ENCODE data around the gene EXOC4. TPM values are rescaled to one million over a fixed set of nuclear protein-coding genes. Genes with fewer than 3 reads are reported as not detected.

Gene EXOC4
- total RNA-seq, 4 donors from 2014 or later, result 36.6 to 64.0 (median 57.4) TPM

DNA sequence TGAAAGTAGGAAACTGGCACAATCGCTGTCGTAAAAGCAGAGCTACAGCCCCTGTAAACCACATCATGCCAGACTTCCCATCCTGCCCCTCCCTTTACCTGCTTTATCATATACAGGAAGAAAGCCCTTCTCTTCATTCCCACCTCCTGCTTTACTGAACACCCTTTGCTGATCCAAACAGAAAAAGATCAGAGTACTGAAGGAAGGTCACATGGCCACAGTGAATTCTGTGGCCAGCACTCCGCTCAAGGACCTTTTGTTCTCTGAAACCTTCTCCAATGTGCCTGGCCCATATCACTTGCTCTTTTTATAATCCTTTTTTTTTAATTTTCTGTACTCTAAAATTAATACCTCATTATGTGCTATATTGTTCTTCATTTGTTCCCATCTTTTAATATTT is 765.4 kb downstream of the EXOC4 start:
- intact Hi-C loops (cut with DNase I), result no loop called here
- no peak for TF ChIP-seq EP300 (IDR thresholded peaks at IDR 0.05)
- Histone ChIP-seq H3K4me3 (no peak overlapping the region), H3K27ac (replicated peaks in 1 of 4) (no peak overlapping the region), H3K9me3 (no peaks in the 10 kb centered on the region), H3K4me1 (peaks cover 0 to 15% (median 12%) of the 10 kb centered on the region in 4 donors), H3K36me3 (peaks cover 0 to 3% (median 0%) of the 10 kb centered on the region in 4 donors), H3K27me3 (no peaks in the 10 kb centered on the region)
- 94% methylated on average over 3 of the region's 3 CpGs for WGBS
- DNase-seq (ENCODE audit: extremely low spot score), result no peak

DNA sequence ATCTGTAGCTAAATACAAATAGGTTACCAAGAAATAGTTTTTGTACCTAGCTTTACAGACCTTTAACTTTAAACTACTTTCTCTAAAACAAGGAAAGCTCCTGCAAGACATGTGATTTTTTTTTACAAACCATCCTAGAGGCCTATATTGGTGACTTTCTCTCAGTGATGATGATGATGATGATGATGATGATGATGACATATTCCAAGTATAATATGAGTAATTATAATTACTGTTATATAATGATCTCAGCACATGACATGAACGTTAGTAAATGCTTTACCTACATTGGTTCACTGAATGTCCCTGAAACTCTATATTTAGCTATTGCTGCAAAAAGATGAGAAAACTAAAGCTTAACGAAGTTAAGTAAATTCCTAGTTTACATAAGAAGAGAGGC is 766.4 kb downstream of the EXOC4 start:
- intact Hi-C loops (cut with DNase I), result no loop called here
- TF ChIP-seq POLR2A (IDR thresholded peaks at IDR 0.05; ENCODE audit: low read depth) (no peak), POLR2AphosphoS5 (IDR thresholded peaks at IDR 0.05) (no peak), EP300 (IDR thresholded peaks at IDR 0.05) (no peak)
- TF ChIP-seq, protein P1, sequence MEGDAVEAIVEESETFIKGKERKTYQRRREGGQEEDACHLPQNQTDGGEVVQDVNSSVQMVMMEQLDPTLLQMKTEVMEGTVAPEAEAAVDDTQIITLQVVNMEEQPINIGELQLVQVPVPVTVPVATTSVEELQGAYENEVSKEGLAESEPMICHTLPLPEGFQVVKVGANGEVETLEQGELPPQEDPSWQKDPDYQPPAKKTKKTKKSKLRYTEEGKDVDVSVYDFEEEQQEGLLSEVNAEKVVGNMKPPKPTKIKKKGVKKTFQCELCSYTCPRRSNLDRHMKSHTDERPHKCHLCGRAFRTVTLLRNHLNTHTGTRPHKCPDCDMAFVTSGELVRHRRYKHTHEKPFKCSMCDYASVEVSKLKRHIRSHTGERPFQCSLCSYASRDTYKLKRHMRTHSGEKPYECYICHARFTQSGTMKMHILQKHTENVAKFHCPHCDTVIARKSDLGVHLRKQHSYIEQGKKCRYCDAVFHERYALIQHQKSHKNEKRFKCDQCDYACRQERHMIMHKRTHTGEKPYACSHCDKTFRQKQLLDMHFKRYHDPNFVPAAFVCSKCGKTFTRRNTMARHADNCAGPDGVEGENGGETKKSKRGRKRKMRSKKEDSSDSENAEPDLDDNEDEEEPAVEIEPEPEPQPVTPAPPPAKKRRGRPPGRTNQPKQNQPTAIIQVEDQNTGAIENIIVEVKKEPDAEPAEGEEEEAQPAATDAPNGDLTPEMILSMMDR (IDR thresholded peaks at IDR 0.05), result no peak

DNA sequence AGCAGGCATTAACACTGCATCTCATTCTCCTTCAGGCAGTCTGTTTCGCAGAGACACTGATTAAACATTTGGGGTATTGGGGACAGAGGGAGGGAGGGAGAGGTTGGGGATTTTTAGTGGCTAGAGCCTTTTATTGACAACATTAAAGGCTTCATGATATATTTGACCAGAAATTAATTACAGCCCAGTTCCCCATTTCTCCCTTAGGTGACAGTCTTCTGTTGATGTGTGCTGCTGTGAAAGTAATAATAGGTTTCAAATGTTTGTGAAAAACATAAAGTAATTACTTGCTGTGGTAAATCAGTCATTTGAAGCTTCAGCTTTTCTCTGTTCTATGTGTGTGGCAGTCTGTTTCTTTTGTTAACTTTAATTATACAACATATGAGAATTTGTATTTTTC is 769.0 kb downstream of the EXOC4 start:
- H3K9me3 ChIP-seq, result no peaks in the 10 kb centered on the region
- TF ChIP-seq POLR2A (IDR thresholded peaks at IDR 0.05; ENCODE audit: low read depth) (no peak), EP300 (IDR thresholded peaks at IDR 0.05) (no peak), POLR2AphosphoS5 (IDR thresholded peaks at IDR 0.05) (no peak)
- TF ChIP-seq, protein P1 (IDR thresholded peaks at IDR 0.05), result no peak
- intact Hi-C loops (cut with DNase I), result no loop called here
- no peak overlapping the region for H3K27ac ChIP-seq (replicated peaks in 1 of 4)
- no peak overlapping the region for H3K4me3 ChIP-seq
- no peak for DNase-seq (ENCODE audit: extremely low spot score)
- WGBS, result 100% methylated on average over 1 of the region's 1 CpG
- peaks cover 0 to 3% (median 0%) of the 10 kb centered on the region in 4 donors for H3K36me3 ChIP-seq
- H3K4me1 ChIP-seq, result peaks cover 0 to 23% (median 19%) of the 10 kb centered on the region in 4 donors
- H3K27me3 ChIP-seq, result no peaks in the 10 kb centered on the region

More for the DNA sequence above, 766.4 kb downstream of the EXOC4 start:
- peaks cover 0 to 3% (median 0%) of the 10 kb centered on the region in 4 donors for H3K36me3 ChIP-seq
- WGBS, result 47% methylated on average over 2 of the region's 2 CpGs
- no peaks in the 10 kb centered on the region for H3K27me3 ChIP-seq
- no peaks in the 10 kb centered on the region for H3K9me3 ChIP-seq
- H3K4me1 ChIP-seq, result peaks cover 0 to 16% (median 15%) of the 10 kb centered on the region in 4 donors
- no peak overlapping the region for H3K27ac ChIP-seq (replicated peaks in 1 of 4)
- no peak overlapping the region for H3K4me3 ChIP-seq
- no peak for DNase-seq (ENCODE audit: extremely low spot score)

DNA sequence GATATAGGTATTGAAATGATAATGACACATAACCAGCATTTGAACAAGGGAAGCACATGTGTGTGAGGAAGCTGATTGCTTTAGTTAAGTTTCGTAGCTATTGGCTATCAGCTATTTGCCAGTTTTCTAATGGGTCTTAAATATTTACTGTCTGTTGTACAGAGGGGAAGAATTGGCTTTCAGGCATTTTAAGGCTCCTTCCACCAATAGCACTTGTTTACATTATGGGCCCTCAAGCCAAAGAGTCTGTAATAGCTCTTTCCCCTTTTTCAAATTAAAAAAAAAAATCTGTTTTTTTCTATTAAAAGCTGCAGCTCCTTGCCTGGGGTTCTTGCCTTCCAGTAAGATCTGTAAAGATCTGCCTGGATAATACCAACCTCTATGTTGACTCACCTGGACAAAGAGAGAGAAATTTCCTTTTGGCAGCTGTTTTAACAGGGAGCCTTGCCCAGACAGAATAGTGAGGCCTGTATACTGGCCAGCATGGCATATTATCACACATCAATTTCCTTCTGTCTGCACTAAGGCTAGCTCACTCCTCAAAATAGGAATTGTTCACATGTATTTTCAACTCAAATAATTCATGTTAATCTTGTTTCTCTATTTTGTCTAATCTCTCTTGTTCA is 769.5 kb downstream of the EXOC4 start:
- 84% methylated on average over 1 of the region's 1 CpG for WGBS
- Histone ChIP-seq H3K27ac (replicated peaks in 1 of 4) (no peak overlapping the region), H3K4me3 (no peak overlapping the region)

DNA sequence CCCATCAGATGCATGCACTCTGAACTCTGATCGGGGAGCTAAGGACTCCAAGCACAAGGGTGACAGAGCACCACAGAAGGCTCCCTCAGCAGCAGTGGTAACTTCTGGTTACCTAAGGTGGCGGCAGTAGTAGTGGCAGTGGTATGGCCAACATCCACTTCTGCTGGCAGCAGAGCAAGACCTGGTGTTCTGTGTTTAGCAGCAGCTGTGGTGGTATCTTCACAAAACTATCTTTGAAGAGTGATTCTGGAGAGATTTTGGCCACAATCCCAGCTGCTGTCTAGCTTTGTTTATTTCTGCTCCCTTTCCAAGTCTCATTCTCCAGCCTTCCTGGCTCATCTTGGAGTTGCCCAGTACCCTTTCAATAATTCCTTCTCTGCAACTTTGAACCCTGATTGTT is 771.9 kb downstream of the EXOC4 start:
- 63% methylated on average over 2 of the region's 2 CpGs for WGBS
- Histone ChIP-seq H3K9me3 (no peaks in the 10 kb centered on the region), H3K4me3 (no peak overlapping the region), H3K36me3 (no peaks in the 10 kb centered on the region), H3K27ac (replicated peaks in 1 of 4) (no peak overlapping the region), H3K4me1 (peaks cover 0 to 23% (median 19%) of the 10 kb centered on the region in 4 donors), H3K27me3 (no peaks in the 10 kb centered on the region)
- intact Hi-C loops (cut with DNase I), result no loop called here
- no peak for TF ChIP-seq EP300 (IDR thresholded peaks at IDR 0.05)
- TF ChIP-seq POLR2AphosphoS5 (IDR thresholded peaks at IDR 0.05), result no peak
- TF ChIP-seq, protein P1 (IDR thresholded peaks at IDR 0.05), result no peak
- no peak for TF ChIP-seq POLR2A (IDR thresholded peaks at IDR 0.05; ENCODE audit: low read depth)
- DNase-seq (ENCODE audit: extremely low spot score), result no peak

More for the DNA sequence above, 769.5 kb downstream of the EXOC4 start:
- DNase-seq (ENCODE audit: extremely low spot score), result no peak
- TF ChIP-seq EP300 (IDR thresholded peaks at IDR 0.05) (no peak), POLR2A (IDR thresholded peaks at IDR 0.05; ENCODE audit: low read depth) (no peak), POLR2AphosphoS5 (IDR thresholded peaks at IDR 0.05) (no peak)
- TF ChIP-seq, protein P1 (IDR thresholded peaks at IDR 0.05), result no peak
- peaks cover 0 to 3% (median 0%) of the 10 kb centered on the region in 4 donors for H3K36me3 ChIP-seq
- intact Hi-C loops (cut with DNase I), result no loop called here
- H3K4me1 ChIP-seq, result peaks cover 0 to 23% (median 19%) of the 10 kb centered on the region in 4 donors
- H3K9me3 ChIP-seq, result no peaks in the 10 kb centered on the region
- no peaks in the 10 kb centered on the region for H3K27me3 ChIP-seq
